Fibroblast of lung (primary cell): ENCODE data around the gene NODAL. TPM values are rescaled to one million over a fixed set of nuclear protein-coding genes. Genes with fewer than 3 reads are reported as not detected.

ENCODE experiments used
- DNase-seq, 2 donors: peaks; one replicate each; pipeline versions ENCODE4 v3.0.0 to v3.0.0-alpha.2; 2010; ENCODE audit warnings: low read depth in 2 of 2
- H2AFZ ChIP-seq: 2 replicates; pipeline ENCODE4 v1.5.1; 2012; ENCODE audit warnings: low read length, control low read depth, inconsistent platforms
- H3K27ac ChIP-seq: 2 replicates; pipeline ENCODE4 v1.5.1; 2011; ENCODE audit warnings: low read length, control low read depth; ENCODE audit not compliant: insufficient read depth
- H3K27me3 ChIP-seq: 2 replicates; pipeline ENCODE4 v1.5.1; 2011; ENCODE audit warnings: mild to moderate bottlenecking, low read length; ENCODE audit not compliant: control insufficient read depth, insufficient read depth
- H3K36me3 ChIP-seq: 2 replicates; pipeline ENCODE4 v1.5.1; 2011; ENCODE audit warnings: low read length; ENCODE audit not compliant: control insufficient read depth, insufficient read depth
- H3K4me1 ChIP-seq: 2 replicates; pipeline ENCODE4 v1.5.1; 2011; ENCODE audit warnings: low read length; ENCODE audit not compliant: control insufficient read depth, insufficient read depth; ENCODE audit errors: extremely low read depth
- H3K4me2 ChIP-seq: 2 replicates; pipeline ENCODE4 v1.5.1; 2011; ENCODE audit warnings: low read length, control low read depth; ENCODE audit not compliant: insufficient read depth; ENCODE audit errors: extremely low read depth
- H3K4me3 ChIP-seq, 4 experiments: fragments of 200-600 bp in 1 of 4; sonication (generic) in 1 of 4; replicated peaks in 1 of 4; 2 replicates each; pipeline ENCODE4 v1.5.1; 2011 to 2016; ENCODE audit warnings: low read length in 4 of 4, low read depth in 3 of 4, mild to moderate bottlenecking in 3 of 4, control low read depth in 2 of 4, inconsistent platforms in 1 of 4, mixed read lengths in 1 of 4; ENCODE audit not compliant: insufficient read depth in 1 of 4; ENCODE audit errors: control extremely low read depth in 1 of 4
- H3K79me2 ChIP-seq: 2 replicates; pipeline ENCODE4 v1.5.1; 2012; ENCODE audit warnings: mild to moderate bottlenecking, low read length, inconsistent platforms; ENCODE audit not compliant: control insufficient read depth, insufficient read depth
- H3K9ac ChIP-seq: 2 replicates; pipeline ENCODE4 v1.5.1; 2011; ENCODE audit warnings: mild to moderate bottlenecking, low read length, control low read depth; ENCODE audit not compliant: insufficient read depth
- H3K9me3 ChIP-seq: 2 replicates; pipeline ENCODE4 v1.5.1; 2012; ENCODE audit warnings: low read depth, low read length; ENCODE audit not compliant: control insufficient read depth, insufficient read depth
- H4K20me1 ChIP-seq: 2 replicates; pipeline ENCODE4 v1.5.1; 2011; ENCODE audit warnings: low read length; ENCODE audit not compliant: control insufficient read depth, insufficient read depth; ENCODE audit errors: extremely low read depth
- CTCF ChIP-seq, 2 donors: IDR thresholded peaks in 1 of 2; conservative IDR thresholded peaks in 1 of 2; 1 replicate in 1 of 2; 2 replicates in 1 of 2; pipeline ENCODE4 v1.5.1; 2011 to 2012; ENCODE audit warnings: low read length in 2 of 2, control low read depth in 1 of 2, inconsistent platforms in 1 of 2, low read depth in 1 of 2, mild to moderate bottlenecking in 1 of 2
- EZH2 ChIP-seq: IDR thresholded peaks from 2 replicates; pipeline ENCODE4 v1.5.1; 2012; ENCODE audit warnings: low read length, control low read depth, mild to moderate bottlenecking; ENCODE audit errors: missing control alignments
- polyA plus RNA-seq, 2 donors: library from polyadenylated mRNA; depleted of rRNA in 1 of 2; stranded (reverse) in 1 of 2; unstranded in 1 of 2; fragments of >200 nt; gene quantifications; 2 replicates each; pipeline ENCODE4 v1.2.1, GENCODE V29; 2011 to 2012; ENCODE audit warnings: missing spikeins in 1 of 2
- total RNA-seq: library from RNA; depleted of rRNA; stranded (reverse); fragments of >200 nt; gene quantifications from 2 replicates; pipeline ENCODE4 v1.2.1, GENCODE V29; 2014

The NODAL gene
- total and polyA plus RNA-seq, 2 donors (not counting 1 experiment from before 2014, with no cell fraction given) = not detected

DNA sequence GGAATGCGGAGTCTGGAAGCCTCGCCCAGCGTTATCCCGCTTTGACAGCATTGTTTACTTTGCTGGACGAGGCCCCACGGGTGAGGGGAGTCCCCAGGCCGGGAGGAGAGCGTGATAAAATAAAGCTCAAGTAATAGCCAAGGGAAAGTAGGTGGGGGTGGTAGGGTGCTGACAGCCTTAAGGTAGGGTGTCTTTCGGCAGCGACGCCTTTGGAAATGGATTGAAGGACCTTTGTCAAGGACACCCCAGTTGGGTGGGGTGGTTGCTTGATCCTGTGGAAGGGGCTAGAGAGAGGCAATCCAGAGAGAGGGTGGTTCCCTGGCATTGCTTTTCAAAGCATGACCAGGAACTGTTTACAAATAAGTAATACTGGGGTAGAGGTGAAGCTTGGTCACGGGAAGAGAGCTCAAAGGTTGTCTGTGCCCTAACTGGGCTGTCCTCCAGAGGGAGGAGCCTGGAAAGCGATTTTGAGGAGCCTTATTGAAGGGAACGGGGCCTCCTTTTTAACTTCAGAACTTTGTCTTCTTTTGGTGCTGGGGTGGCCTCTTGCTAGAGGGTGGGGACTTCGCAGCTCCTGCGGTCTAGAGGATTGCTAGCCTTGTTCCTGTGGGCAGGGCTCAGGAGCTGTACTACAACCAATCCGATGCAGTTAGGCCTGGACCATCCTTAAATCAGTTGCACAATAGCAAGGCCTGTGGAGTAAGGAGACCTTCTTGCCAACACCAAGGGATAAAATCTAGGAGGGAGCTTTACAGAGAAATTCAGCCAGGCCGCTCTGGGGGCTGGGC is 36.2 kb downstream of the NODAL start:
- TF ChIP-seq CTCF (conservative IDR thresholded peaks at IDR 0.05 in 1 of 2, IDR thresholded peaks at IDR 0.05 in 1 of 2; ENCODE audit: low read depth in 1 of 2, low read length in 2 of 2) (no peak), EZH2 (no peak)
- peak overlapping the region; percentile 94 for H3K9ac ChIP-seq
- H3K36me3 ChIP-seq = no peaks in the 10 kb centered on the region
- no peaks in the 10 kb centered on the region for H4K20me1 ChIP-seq
- H3K4me2 ChIP-seq = peak overlapping the region; percentile 84
- H3K9me3 ChIP-seq = no peaks in the 10 kb centered on the region
- no peaks in the 10 kb centered on the region for H3K4me1 ChIP-seq
- H2AFZ ChIP-seq = no peak overlapping the region
- peaks cover 42% of the 10 kb centered on the region for H3K79me2 ChIP-seq
- peak overlapping the region; percentile 95 for H3K27ac ChIP-seq
- peak overlapping the region; percentile 33 to 95 (median 62) for H3K4me3 ChIP-seq
- H3K27me3 ChIP-seq = no peaks in the 10 kb centered on the region
- peak; percentile 97 to 99 for DNase-seq

GRCh38 chr10:70404787-70405036 is 36.8 kb downstream of the NODAL start:
- TF ChIP-seq EZH2 (no peak), CTCF (conservative IDR thresholded peaks at IDR 0.05 in 1 of 2, IDR thresholded peaks at IDR 0.05 in 1 of 2; ENCODE audit: low read depth in 1 of 2, low read length in 2 of 2) (no peak)
- peaks cover 40% of the 10 kb centered on the region for H3K79me2 ChIP-seq

DNA sequence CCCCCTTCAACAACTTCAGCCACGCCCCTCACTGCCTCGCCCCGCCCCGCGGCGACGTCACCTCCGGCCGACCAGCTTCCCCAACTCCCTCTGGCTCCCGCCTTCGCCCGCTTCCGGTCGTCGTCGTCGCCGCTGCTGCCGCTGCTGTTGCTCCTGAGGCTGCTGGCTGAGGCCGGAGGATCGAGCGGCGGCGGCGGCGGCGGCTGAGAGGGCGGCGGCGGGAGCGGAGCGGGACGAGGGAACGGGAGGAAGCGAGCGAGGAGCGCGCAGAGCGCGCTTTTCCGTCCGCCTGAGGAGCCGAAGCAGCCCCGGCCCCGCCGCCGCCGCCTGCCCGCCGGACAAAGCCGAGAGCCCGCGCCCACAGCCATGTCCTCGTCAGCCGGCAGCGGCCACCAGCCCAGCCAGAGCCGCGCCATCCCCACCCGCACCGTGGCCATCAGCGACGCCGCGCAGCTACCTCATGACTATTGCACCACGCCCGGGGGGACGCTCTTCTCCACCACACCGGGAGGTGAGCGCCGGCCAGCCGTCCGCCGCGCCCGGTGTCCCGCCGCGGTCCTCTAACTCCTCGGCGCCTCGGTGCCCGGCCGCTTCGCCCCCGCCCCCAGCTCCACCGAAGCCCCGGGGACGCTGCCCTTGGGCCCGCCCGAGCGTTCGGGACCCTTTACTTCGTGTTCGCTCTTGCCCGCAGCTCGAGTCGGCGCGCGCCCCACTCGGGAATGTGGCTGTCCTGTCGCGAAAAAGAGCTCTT is 37.3 kb downstream of the NODAL start, which contains the start of gene EIF4EBP2:
Gene EIF4EBP2 (plus strand): TSS at position 110 of the 751 bp plus-strand sequence. CDS start 257 bp downstream, at position 367.
- Histone ChIP-seq H2AFZ (peak within 1 kb of the TSS; percentile 38), H3K79me2 (peaks cover 36% of the 10 kb centered on the region), H4K20me1 (no peaks in the 10 kb centered on the region), H3K36me3 (no peaks in the 10 kb centered on the region), H3K27me3 (no peaks in the 10 kb centered on the region), H3K4me3 (peak within 1 kb of the TSS; percentile 33 to 95 (median 62)), H3K4me1 (no peaks in the 10 kb centered on the region), H3K9ac (peak within 1 kb of the TSS; percentile 94), H3K27ac (peak within 1 kb of the TSS; percentile 95), H3K4me2 (peak within 1 kb of the TSS; percentile 84), H3K9me3 (no peaks in the 10 kb centered on the region)
- DNase-seq = peak; percentile 92 to 96
- no peak for TF ChIP-seq CTCF (conservative IDR thresholded peaks at IDR 0.05 in 1 of 2, IDR thresholded peaks at IDR 0.05 in 1 of 2; ENCODE audit: low read depth in 1 of 2, low read length in 2 of 2)
- TF ChIP-seq EZH2 = no peak

More at GRCh38 chr10:70404787-70405036, 36.8 kb downstream of the NODAL start:
- peak in 1 of 2 donors; percentile 39 for DNase-seq
- no peaks in the 10 kb centered on the region for H3K36me3 ChIP-seq
- H3K4me2 ChIP-seq = peak overlapping the region; percentile 84
- H3K4me3 ChIP-seq = peak overlapping the region; percentile 33 to 95 (median 62)
- H3K4me1 ChIP-seq = no peaks in the 10 kb centered on the region
- peak overlapping the region; percentile 95 for H3K27ac ChIP-seq
- H3K27me3 ChIP-seq = no peaks in the 10 kb centered on the region
- no peak overlapping the region for H2AFZ ChIP-seq
- H4K20me1 ChIP-seq = no peaks in the 10 kb centered on the region
- peak overlapping the region; percentile 94 for H3K9ac ChIP-seq
- no peaks in the 10 kb centered on the region for H3K9me3 ChIP-seq
